Muscle of leg (tissue), 11 donors: ENCODE results near the gene EVI5. TPM values are rescaled to one million over a fixed set of nuclear protein-coding genes. Genes with fewer than 3 reads are reported as not detected.
"Not testable (repeated sequence)": the region's sequence is repeated elsewhere in the genome, so short reads cannot be mapped to it uniquely, and the experiment has no call there.

Source experiments
- DNase-seq: peaks from one replicate; pipeline ENCODE4 v3.0.0; 2013
- H3K27ac ChIP-seq: one replicate; pipeline ENCODE4 v1.5.1; 2013; ENCODE audit warnings: mild to moderate bottlenecking, low read length, control low read depth
- H3K27me3 ChIP-seq: one replicate; pipeline ENCODE4 v1.6.1; 2013; ENCODE audit warnings: low read length; ENCODE audit not compliant: control insufficient read depth, insufficient read depth
- H3K36me3 ChIP-seq: one replicate; pipeline ENCODE4 v1.6.1; 2013; ENCODE audit warnings: low read length; ENCODE audit not compliant: control insufficient read depth, insufficient read depth
- H3K4me1 ChIP-seq: one replicate; pipeline ENCODE4 v1.6.1; 2013; ENCODE audit warnings: low read length; ENCODE audit not compliant: control insufficient read depth, insufficient read depth
- H3K4me3 ChIP-seq: one replicate; pipeline ENCODE4 v1.5.1; 2013; ENCODE audit warnings: low read length, control low read depth
- H3K9me3 ChIP-seq: replicated peaks from 2 replicates; pipeline ENCODE4 v1.6.1; 2013; ENCODE audit warnings: low read depth, low read length; ENCODE audit not compliant: control insufficient read depth
- WGBS: methylation state at CpG from one replicate; pipeline ENCODE4 v1.1.5; 2013; ENCODE audit warnings: missing lambda C conversion rate; ENCODE audit not compliant: insufficient coverage; 5-methylcytosine and 5-hydroxymethylcytosine counted together
- polyA plus RNA-seq, 8 donors: library from polyadenylated mRNA; unstranded; fragments of 120-200 nt; gene quantifications; one replicate each; pipeline versions ENCODE4 v1.2.1 to v1.2.3, GENCODE V29; 2013; ENCODE audit warnings: inconsistent platforms in 1 of 8, low replicate concordance in 1 of 8; ENCODE audit not compliant: insufficient read length in 8 of 8, insufficient read depth in 1 of 8
- total RNA-seq: library from RNA; stranded (reverse); fragments of 120-200 nt; gene quantifications from one replicate; pipeline ENCODE4 v1.2.4, GENCODE V29; 2013

EVI5 gene
- total and polyA plus RNA-seq, 9 donors: 9.3 to 31.7 (median 13.6) TPM

GRCh38 chr1:92655197-92655801 is 129.6 kb downstream of the EVI5 start:
- no CpG with 5 or more reads among the region's 3 CpGs for WGBS
- no peak for DNase-seq
- H3K9me3 ChIP-seq: peaks cover 23% of the 10 kb centered on the region
- H3K4me3 ChIP-seq: no peak overlapping the region
- no peak overlapping the region for H3K27ac ChIP-seq
- no peaks in the 10 kb centered on the region for H3K27me3 ChIP-seq
- no peaks in the 10 kb centered on the region for H3K4me1 ChIP-seq
- peaks cover 19% of the 10 kb centered on the region for H3K36me3 ChIP-seq

GRCh38 chr1:92653605-92654381 is 131.1 kb downstream of the EVI5 start:
- Histone ChIP-seq H3K27ac (no peak overlapping the region), H3K36me3 (peaks cover 19% of the 10 kb centered on the region), H3K4me3 (no peak overlapping the region), H3K9me3 (peaks cover 23% of the 10 kb centered on the region), H3K27me3 (no peaks in the 10 kb centered on the region), H3K4me1 (no peaks in the 10 kb centered on the region)
- DNase-seq: peak; percentile 1
- WGBS: 100% methylated on average over 1 of the region's 4 CpGs

GRCh38 chr1:92640686-92641085 is 144.2 kb downstream of the EVI5 start:
- not testable (repeated sequence) for H3K36me3 ChIP-seq, H3K9me3 ChIP-seq, H3K27me3 ChIP-seq, DNase-seq, H3K4me3 ChIP-seq, H3K27ac ChIP-seq, H3K4me1 ChIP-seq
- no CpG with 5 or more reads among the region's 3 CpGs for WGBS

- Histone ChIP-seq H3K36me3 (peaks cover 7% of the 10 kb centered on the region), H3K4me3 (no peak overlapping the region), H3K27ac (no peak overlapping the region), H3K4me1 (no peaks in the 10 kb centered on the region), H3K27me3 (no peaks in the 10 kb centered on the region), H3K9me3 (peaks cover 2% of the 10 kb centered on the region)
- no peak for DNase-seq
These were observed 146.4 kb downstream of the EVI5 start for GRCh38 chr1:92638498-92638897.

GRCh38 chr1:92635203-92635602 is 149.7 kb downstream of the EVI5 start:
- DNase-seq, H3K9me3 ChIP-seq, H3K27ac ChIP-seq, H3K4me1 ChIP-seq, H3K36me3 ChIP-seq, H3K4me3 ChIP-seq, H3K27me3 ChIP-seq: not testable (repeated sequence)
- 99% methylated on average over 16 of the region's 16 CpGs for WGBS

GRCh38 chr1:92623187-92623778 is 161.6 kb downstream of the EVI5 start:
- H3K4me1 ChIP-seq: no peaks in the 10 kb centered on the region
- H3K9me3 ChIP-seq: peaks cover 2% of the 10 kb centered on the region
- H3K36me3 ChIP-seq: peaks cover 11% of the 10 kb centered on the region
- no peak overlapping the region for H3K27ac ChIP-seq
- no peak overlapping the region for H3K4me3 ChIP-seq
- 94% methylated on average over 2 of the region's 3 CpGs for WGBS
- H3K27me3 ChIP-seq: no peaks in the 10 kb centered on the region
- DNase-seq: peak; percentile 10

GRCh38 chr1:92619466-92620189 is 165.3 kb downstream of the EVI5 start:
- Histone ChIP-seq H3K36me3 (peaks cover 28% of the 10 kb centered on the region), H3K9me3 (peaks cover 2% of the 10 kb centered on the region), H3K27me3 (no peaks in the 10 kb centered on the region), H3K27ac (no peak overlapping the region), H3K4me1 (no peaks in the 10 kb centered on the region), H3K4me3 (no peak overlapping the region)
- no peak for DNase-seq
- WGBS: 88% methylated on average over 1 of the region's 13 CpGs

GRCh38 chr1:92601044-92601443 is 183.9 kb downstream of the EVI5 start:
- no peaks in the 10 kb centered on the region for H3K4me1 ChIP-seq
- H3K27me3 ChIP-seq: no peaks in the 10 kb centered on the region
- no peaks in the 10 kb centered on the region for H3K9me3 ChIP-seq
- H3K4me3 ChIP-seq: no peak overlapping the region
- peaks cover 4% of the 10 kb centered on the region for H3K36me3 ChIP-seq
- H3K27ac ChIP-seq: no peak overlapping the region
- DNase-seq: no peak
- no CpG with 5 or more reads among the region's 2 CpGs for WGBS

GRCh38 chr1:92599184-92599583 is 185.7 kb downstream of the EVI5 start:
- no peaks in the 10 kb centered on the region for H3K4me1 ChIP-seq
- no peaks in the 10 kb centered on the region for H3K27me3 ChIP-seq
- no peak overlapping the region for H3K4me3 ChIP-seq
- no peak overlapping the region for H3K27ac ChIP-seq
- peak; percentile 32 for DNase-seq
- WGBS: no CpG with 5 or more reads among the region's 2 CpGs
- H3K36me3 ChIP-seq: peaks cover 4% of the 10 kb centered on the region
- H3K9me3 ChIP-seq: no peaks in the 10 kb centered on the region

GRCh38 chr1:92589361-92589760 is 195.5 kb downstream of the EVI5 start:
- not testable (repeated sequence) for H3K27me3 ChIP-seq, H3K27ac ChIP-seq, H3K9me3 ChIP-seq, H3K4me1 ChIP-seq, H3K4me3 ChIP-seq, DNase-seq, H3K36me3 ChIP-seq
- WGBS: 100% methylated on average over 1 of the region's 9 CpGs
